HG03139 (cell line): ENCODE results near the gene CSF1.
"Not testable (repeated sequence)": the region's sequence is repeated elsewhere in the genome, so short reads cannot be mapped to it uniquely, and the experiment has no call there.

Experiments used
- ATAC-seq: cut with Tn5 transposase; IDR thresholded peaks from one replicate; pipeline ENCODE4 v1.9.1; 2021; ENCODE audit not compliant: unreplicated experiment

The CSF1 gene

GRCh38 chr1:109917768-109918606, 7.3 kb downstream of the CSF1 start:
- no peak for ATAC-seq

DNA sequence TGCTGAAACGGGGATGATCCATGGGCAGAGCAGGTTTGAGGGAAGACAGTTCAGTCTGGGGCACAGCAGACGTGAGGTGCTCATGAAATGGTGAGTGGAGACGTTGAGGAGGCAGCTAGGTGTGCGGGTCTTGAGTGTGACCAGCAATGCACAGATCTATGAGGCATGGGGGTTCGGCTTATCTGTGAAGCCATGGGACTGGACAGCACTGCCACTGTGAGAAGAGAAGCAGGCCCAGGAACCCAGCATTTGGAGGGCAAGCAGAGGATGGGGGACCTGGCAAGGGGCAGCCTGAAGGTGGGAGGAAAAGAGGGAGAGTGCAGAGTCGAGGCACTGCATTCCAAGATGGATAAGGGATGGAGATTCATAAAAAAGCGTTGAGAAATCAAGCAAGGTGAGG, 8.0 kb downstream of the CSF1 start:
- no peak for ATAC-seq

- no peak for ATAC-seq
Observed at GRCh38 chr1:109919303-109919702, 8.7 kb downstream of the CSF1 start.

GRCh38 chr1:109920391-109920790, 9.7 kb downstream of the CSF1 start:
- not testable (repeated sequence) for ATAC-seq

DNA sequence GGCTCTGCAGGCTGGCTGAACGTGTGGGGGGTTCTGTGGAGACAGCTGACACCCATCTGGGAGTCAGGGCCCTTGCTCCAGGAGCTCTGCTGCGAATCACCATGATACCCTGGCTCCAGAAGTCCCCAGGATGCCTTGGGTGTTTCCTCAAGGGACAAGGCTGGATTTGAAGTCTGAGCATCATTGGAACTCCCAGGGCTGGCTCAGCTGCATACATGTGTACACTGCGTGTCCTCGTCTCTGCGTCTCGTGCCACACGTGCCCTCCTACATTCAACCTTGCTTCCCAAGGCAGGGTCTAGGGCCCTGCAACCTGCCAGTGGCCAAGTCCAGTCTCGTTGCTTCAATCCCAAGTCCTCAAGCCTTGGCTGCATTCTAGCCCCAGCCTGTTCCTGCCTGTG, 11.7 kb downstream of the CSF1 start:
- no peak for ATAC-seq

DNA sequence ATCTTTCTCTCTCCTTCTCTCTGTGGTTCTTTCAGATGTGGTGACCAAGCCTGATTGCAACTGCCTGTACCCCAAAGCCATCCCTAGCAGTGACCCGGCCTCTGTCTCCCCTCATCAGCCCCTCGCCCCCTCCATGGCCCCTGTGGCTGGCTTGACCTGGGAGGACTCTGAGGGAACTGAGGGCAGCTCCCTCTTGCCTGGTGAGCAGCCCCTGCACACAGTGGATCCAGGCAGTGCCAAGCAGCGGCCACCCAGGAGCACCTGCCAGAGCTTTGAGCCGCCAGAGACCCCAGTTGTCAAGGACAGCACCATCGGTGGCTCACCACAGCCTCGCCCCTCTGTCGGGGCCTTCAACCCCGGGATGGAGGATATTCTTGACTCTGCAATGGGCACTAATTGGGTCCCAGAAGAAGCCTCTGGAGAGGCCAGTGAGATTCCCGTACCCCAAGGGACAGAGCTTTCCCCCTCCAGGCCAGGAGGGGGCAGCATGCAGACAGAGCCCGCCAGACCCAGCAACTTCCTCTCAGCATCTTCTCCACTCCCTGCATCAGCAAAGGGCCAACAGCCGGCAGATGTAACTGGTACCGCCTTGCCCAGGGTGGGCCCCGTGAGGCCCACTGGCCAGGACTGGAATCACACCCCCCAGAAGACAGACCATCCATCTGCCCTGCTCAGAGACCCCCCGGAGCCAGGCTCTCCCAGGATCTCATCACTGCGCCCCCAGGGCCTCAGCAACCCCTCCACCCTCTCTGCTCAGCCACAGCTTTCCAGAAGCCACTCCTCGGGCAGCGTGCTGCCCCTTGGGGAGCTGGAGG, 12.7 kb downstream of the CSF1 start:
- no peak for ATAC-seq

DNA sequence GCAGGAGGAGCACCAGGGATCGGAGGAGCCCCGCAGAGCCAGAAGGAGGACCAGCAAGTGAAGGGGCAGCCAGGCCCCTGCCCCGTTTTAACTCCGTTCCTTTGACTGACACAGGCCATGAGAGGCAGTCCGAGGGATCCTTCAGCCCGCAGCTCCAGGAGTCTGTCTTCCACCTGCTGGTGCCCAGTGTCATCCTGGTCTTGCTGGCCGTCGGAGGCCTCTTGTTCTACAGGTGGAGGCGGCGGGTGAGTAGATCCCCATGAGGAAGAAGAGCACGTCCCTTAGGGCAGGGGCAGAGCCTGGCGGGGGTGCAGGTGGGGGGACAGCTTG, 13.3 kb downstream of the CSF1 start:
- ATAC-seq: no peak

GRCh38 chr1:109924316-109924715, 13.7 kb downstream of the CSF1 start:
- ATAC-seq: no peak

GRCh38 chr1:109925159-109925990, 14.7 kb downstream of the CSF1 start:
- ATAC-seq: no peak

DNA sequence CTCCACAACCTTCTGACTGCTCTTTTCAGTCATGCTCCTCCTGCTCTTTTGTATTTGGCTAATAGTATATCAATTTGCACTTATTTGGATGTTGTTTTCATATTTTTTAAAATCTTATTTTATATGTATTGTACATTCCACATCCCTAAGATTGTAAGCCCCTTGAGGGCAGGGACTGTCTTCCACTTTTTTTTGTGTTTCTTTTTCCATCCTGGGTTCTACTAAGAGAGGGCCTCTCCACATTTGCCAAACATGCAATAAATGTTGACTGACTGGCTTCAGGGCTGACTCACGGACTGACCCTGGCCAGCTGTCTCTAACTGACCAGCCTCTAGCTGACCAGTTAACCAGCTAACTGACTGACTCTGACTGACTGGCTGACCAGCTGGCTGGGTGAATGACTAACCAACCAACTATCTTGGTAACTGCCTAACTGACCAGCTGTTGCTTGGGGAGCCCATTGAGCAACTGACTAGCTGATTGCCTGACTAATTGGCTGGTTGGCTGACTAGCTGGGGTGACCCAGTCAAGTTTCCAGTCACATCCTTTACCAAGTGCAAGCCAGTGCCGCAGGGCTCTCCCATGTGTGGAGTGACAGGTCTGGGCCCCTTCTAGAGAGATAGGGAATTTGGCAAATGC, 16.1 kb downstream of the CSF1 start:
- no peak for ATAC-seq

- ATAC-seq: no peak
Observed at GRCh38 chr1:109927356-109927755, 16.7 kb downstream of the CSF1 start.

DNA sequence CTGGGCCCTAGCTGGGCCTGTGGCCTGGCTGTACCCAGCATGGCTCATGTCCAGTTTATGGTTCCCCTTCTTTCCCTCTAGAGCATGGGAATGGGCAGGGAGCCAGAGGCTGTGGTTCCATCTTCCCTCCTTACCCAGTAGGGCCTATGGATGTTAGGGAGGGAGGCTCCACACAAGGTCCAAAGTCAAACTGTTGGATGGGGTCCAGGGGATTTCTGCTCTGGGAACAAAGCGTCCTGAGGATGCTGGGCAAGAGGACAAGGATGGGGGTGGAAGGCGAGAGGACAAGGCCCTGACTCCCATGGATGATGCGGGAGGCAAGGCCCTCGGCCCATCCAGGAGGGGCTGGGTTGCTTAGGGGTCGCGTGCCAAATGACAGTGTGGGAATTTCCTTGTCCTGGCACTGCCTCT, 17.3 kb downstream of the CSF1 start:
- ATAC-seq: no peak

GRCh38 chr1:109928591-109929111, 18.0 kb downstream of the CSF1 start:
- no peak for ATAC-seq

DNA sequence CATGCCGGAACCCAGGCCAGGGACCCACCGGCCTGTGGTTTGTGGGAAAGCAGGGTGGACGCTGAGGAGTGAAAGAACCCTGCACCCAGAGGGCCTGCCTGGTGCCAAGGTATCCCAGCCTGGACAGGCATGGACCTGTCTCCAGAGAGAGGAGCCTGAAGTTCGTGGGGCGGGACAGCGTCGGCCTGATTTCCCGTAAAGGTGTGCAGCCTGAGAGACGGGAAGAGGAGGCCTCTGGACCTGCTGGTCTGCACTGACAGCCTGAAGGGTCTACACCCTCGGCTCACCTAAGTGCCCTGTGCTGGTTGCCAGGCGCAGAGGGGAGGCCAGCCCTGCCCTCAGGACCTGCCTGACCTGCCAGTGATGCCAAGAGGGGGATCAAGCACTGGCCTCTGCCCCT, 18.5 kb downstream of the CSF1 start:
- ATAC-seq: no peak

DNA sequence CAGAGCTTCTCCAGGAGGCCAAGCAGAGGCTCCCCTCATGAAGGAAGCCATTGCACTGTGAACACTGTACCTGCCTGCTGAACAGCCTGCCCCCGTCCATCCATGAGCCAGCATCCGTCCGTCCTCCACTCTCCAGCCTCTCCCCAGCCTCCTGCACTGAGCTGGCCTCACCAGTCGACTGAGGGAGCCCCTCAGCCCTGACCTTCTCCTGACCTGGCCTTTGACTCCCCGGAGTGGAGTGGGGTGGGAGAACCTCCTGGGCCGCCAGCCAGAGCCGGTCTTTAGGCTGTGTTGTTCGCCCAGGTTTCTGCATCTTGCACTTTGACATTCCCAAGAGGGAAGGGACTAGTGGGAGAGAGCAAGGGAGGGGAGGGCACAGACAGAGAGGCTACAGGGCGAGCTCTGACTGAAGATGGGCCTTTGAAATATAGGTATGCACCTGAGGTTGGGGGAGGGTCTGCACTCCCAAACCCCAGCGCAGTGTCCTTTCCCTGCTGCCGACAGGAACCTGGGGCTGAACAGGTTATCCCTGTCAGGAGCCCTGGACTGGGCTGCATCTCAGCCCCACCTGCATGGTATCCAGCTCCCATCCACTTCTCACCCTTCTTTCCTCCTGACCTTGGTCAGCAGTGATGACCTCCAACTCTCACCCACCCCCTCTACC, 19.1 kb downstream of the CSF1 start:
- no peak for ATAC-seq

- ATAC-seq: no peak
Observed at GRCh38 chr1:109930252-109930993, 19.8 kb downstream of the CSF1 start.

DNA sequence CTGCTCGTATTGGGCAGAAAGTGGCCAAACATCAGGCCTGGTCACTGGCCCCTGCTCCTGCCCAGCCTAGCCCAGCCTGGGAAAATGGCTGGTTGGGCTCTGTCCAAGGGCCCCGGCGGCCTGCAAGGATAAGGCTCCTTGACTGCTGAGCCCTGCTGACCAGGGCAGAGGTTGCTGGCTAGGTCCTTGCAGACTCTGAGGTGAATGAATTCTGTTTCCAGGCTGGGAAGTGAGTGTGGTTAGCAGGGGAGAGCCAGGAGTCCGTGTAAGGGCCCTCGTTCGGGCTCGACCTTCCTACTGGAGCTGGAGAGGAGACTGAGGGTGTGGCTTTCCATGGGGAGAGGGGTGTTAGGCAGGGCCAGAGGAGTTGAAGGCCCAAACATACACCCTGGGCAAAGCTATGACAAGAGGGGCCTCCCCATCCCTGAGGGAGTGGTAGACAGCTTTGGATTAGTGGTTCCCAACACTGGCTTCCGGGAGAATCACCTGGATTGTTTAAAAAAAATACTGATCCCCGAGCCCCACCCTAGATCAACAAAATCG, 20.6 kb downstream of the CSF1 start:
- ATAC-seq: no peak

GRCh38 chr1:109931911-109932636, 21.4 kb downstream of the CSF1 start:
- ATAC-seq: no peak

- no peak for ATAC-seq
Observed at GRCh38 chr1:109932679-109933078, 22.0 kb downstream of the CSF1 start.
